ENCODE results near the gene STPG1.

STPG1 gene

GRCh38 chr1:24426744-24427544 lies 13.4 kb upstream of the STPG1 start:
- DNase-seq: no peak

- DNase-seq: no peak
Measured at GRCh38 chr1:24425922-24426321, 12.3 kb upstream of the STPG1 start.

GRCh38 chr1:24425441-24425840 lies 11.9 kb upstream of the STPG1 start:
- DNase-seq: no peak

GRCh38 chr1:24424990-24425389 lies 11.4 kb upstream of the STPG1 start:
- no peak for DNase-seq

GRCh38 chr1:24424207-24424606 lies 10.6 kb upstream of the STPG1 start:
- DNase-seq: no peak

- no peak for DNase-seq
Measured at GRCh38 chr1:24421502-24421901, 7.9 kb upstream of the STPG1 start.

- DNase-seq: no peak
Measured at GRCh38 chr1:24420547-24420946, 7.0 kb upstream of the STPG1 start.

GRCh38 chr1:24418898-24419628 lies 5.5 kb upstream of the STPG1 start:
- no peak for DNase-seq

- no peak for DNase-seq
Measured at GRCh38 chr1:24417681-24418080, 4.1 kb upstream of the STPG1 start.

GRCh38 chr1:24416666-24417391 lies 3.2 kb upstream of the STPG1 start:
- peak; percentile 79 for DNase-seq

- DNase-seq: peak; percentile 41
Measured at GRCh38 chr1:24415910-24416665, 2.5 kb upstream of the STPG1 start.

- DNase-seq: peak; percentile 100
Measured at GRCh38 chr1:24415334-24415909, 1.8 kb upstream of the STPG1 start, which contains the start of gene NIPAL3. TSS of gene NIPAL3 (plus strand) at chr1:24415802. CDS start at chr1:24419548, 3,746 bp downstream.

GRCh38 chr1:24414775-24415333 lies 1.3 kb upstream of the STPG1 start:
- DNase-seq: no peak

GRCh38 chr1:24412408-24412807 lies 1.2 kb downstream of the STPG1 start:
- no peak for DNase-seq

GRCh38 chr1:24411963-24412362 lies 1.6 kb downstream of the STPG1 start:
- DNase-seq: no peak

GRCh38 chr1:24410750-24411149 lies 2.8 kb downstream of the STPG1 start:
- no peak for DNase-seq

GRCh38 chr1:24409535-24409934 lies 4.0 kb downstream of the STPG1 start:
- DNase-seq: no peak

- DNase-seq: no peak
Measured at GRCh38 chr1:24406788-24407187, 6.8 kb downstream of the STPG1 start.

GRCh38 chr1:24403806-24404205 lies 9.8 kb downstream of the STPG1 start:
- DNase-seq: no peak

- DNase-seq: no peak
Measured at GRCh38 chr1:24400065-24400464, 13.5 kb downstream of the STPG1 start.

- DNase-seq: no peak
Measured at GRCh38 chr1:24393892-24394291, 19.7 kb downstream of the STPG1 start.
